Measurements from ENCODE around the gene PTAR1.

The PTAR1 gene

DNA sequence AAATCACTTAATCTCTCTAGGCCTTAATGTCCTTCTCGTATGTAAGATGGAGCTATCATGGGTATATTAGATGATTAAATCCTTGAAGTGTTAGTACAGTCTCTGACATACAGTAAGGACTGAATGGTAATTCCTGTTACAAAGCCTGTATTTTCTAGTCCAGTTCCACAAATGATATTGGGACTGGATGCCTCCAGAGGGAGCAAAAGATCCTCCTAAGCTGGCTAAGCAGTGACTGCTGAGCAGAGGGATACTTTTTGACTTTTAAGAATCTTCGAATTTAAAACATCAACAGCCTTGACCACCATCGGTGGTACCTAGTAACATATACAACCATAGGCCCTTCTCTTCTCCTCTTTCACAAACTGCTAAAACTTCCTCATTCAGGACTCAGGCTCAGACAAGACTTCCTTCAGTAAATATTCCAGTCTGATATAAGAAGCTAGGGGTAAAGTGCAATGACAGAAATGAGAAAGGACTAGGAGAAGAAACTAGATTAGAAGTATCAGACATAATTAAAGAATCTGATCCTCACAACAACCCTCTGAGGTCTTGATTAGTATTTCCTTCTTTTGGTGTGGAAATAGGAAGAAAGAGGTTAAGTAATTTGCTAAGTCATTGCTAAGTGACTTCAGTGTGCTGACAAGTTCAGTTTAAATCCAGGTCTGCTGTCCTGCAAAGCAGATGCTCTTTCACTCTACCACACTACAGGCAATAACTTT is 13.9 kb downstream of the PTAR1 start:
- no peak for DNase-seq (ENCODE audit: extremely low spot score)
- POLR2A ChIA-PET = interaction anchor here (1.2 kb wide), 1 partner anchor 14 kb away, joined by 3 read pairs; the partner anchor contains the start of gene PTAR1
- CTCF ChIA-PET = interaction anchor here (0.6 kb wide), 1 partner anchor 75 kb away, joined by 3 read pairs; no protein-coding TSS in a partner anchor
- TF ChIP-seq ZNF384 (IDR thresholded peaks at IDR 0.05) (no peak), FOXA1 (IDR thresholded peaks at IDR 0.05) (no peak), FOXK2 (IDR thresholded peaks at IDR 0.05) (no peak), BHLHE40 (IDR thresholded peaks at IDR 0.05; ENCODE audit: borderline replicate concordance) (no peak), CTBP1 (IDR thresholded peaks at IDR 0.05; ENCODE audit: borderline replicate concordance) (no peak), HDGF (IDR thresholded peaks at IDR 0.05; ENCODE audit: borderline replicate concordance) (no peak), PKNOX1 (IDR thresholded peaks at IDR 0.05) (no peak), FOXM1 (IDR thresholded peaks at IDR 0.05; ENCODE audit: borderline replicate concordance) (no peak), ARNT (IDR thresholded peaks at IDR 0.05) (no peak), TARDBP (IDR thresholded peaks at IDR 0.05) (no peak), NFRKB (IDR thresholded peaks at IDR 0.05) (no peak), ELF4 (IDR thresholded peaks at IDR 0.05) (no peak), L3MBTL2 (conservative IDR thresholded peaks at IDR 0.05) (no peak), LEF1 (IDR thresholded peaks at IDR 0.05; ENCODE audit: borderline replicate concordance) (no peak), SUZ12 (IDR thresholded peaks at IDR 0.05) (no peak), SP1 (IDR thresholded peaks at IDR 0.05) (no peak)

- no peak for TF ChIP-seq SP1 (IDR thresholded peaks at IDR 0.05)
- ChIA-PET POLR2A (no interaction called here), CTCF (no interaction called here)
- no peak for DNase-seq (ENCODE audit: extremely low spot score)
Observed at GRCh38 chr9:69744688-69745380, 15.0 kb downstream of the PTAR1 start.

DNA sequence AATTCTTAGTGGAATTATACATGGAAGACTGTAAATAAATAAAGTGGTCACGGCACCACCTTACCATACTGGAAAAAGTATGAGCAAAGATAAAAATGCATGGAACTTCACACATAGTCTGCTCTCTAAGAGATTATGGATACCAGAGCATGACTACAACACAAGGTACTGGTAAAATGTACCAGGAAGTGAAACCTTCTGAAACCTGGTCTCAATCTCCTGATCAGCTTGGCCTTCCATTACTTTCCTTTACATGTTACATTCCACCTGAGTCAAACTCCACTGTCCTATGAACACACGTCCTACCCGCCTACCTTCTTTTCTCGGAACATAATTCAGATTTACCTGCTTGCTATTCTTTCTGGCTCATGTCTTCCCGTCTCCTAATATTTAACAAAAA is 15.9 kb downstream of the PTAR1 start:
- TF ChIP-seq SUZ12 (IDR thresholded peaks at IDR 0.05) (no peak), ARNT (IDR thresholded peaks at IDR 0.05) (no peak), HDGF (IDR thresholded peaks at IDR 0.05; ENCODE audit: borderline replicate concordance) (no peak), BHLHE40 (IDR thresholded peaks at IDR 0.05; ENCODE audit: borderline replicate concordance) (no peak), FOXK2 (IDR thresholded peaks at IDR 0.05) (no peak), ZNF384 (IDR thresholded peaks at IDR 0.05) (no peak), FOXA1 (IDR thresholded peaks at IDR 0.05) (no peak), L3MBTL2 (conservative IDR thresholded peaks at IDR 0.05) (no peak), PKNOX1 (IDR thresholded peaks at IDR 0.05) (no peak), FOXM1 (IDR thresholded peaks at IDR 0.05; ENCODE audit: borderline replicate concordance) (no peak), CTBP1 (IDR thresholded peaks at IDR 0.05; ENCODE audit: borderline replicate concordance) (no peak)
- no peak for DNase-seq (ENCODE audit: extremely low spot score)
- POLR2A ChIA-PET = no interaction called here
- CTCF ChIA-PET = no interaction called here

DNA sequence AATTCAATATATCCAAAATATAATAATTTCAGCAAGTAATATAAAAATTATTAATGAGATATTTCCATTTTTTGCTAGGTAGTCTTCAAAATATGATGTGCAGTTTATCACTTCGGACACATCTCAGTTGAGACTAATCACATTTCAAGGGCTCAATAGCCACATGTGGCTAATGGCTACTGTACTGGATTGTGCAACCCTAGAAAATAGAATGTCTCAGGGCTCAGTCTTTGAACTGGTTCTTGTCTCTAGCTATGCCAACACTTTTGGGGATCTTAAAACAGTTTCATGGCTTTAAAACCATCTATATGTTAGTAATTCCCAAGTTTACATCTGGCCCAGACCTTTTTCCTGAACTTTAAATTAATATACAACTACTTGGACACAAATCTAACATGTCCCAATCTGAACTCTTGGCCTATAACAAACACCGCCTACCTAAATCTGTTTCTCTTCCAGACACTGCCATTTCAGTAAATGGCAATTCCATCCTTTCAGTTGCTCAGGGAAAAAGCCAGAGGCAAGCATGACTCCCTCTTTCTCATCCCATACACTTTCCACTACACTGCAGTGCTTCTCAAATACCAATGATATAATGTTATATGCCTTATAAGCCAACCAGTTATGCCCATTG is 18.8 kb downstream of the PTAR1 start:
- ChIA-PET CTCF (no interaction called here), POLR2A (no interaction called here)
- no peak for TF ChIP-seq FOXA1 (IDR thresholded peaks at IDR 0.05)
- TF ChIP-seq FOXK2 (IDR thresholded peaks at IDR 0.05) = no peak
- TF ChIP-seq BHLHE40 (IDR thresholded peaks at IDR 0.05; ENCODE audit: borderline replicate concordance) = no peak
- no peak for TF ChIP-seq ZNF384 (IDR thresholded peaks at IDR 0.05)
- no peak for TF ChIP-seq TARDBP (IDR thresholded peaks at IDR 0.05)
- TF ChIP-seq LEF1 (IDR thresholded peaks at IDR 0.05; ENCODE audit: borderline replicate concordance) = no peak
- TF ChIP-seq SP1 (IDR thresholded peaks at IDR 0.05) = no peak
- no peak for TF ChIP-seq HDGF (IDR thresholded peaks at IDR 0.05; ENCODE audit: borderline replicate concordance)
- no peak for TF ChIP-seq ELF4 (IDR thresholded peaks at IDR 0.05)
- TF ChIP-seq ARNT (IDR thresholded peaks at IDR 0.05) = no peak
- no peak for TF ChIP-seq SUZ12 (IDR thresholded peaks at IDR 0.05)
- no peak for TF ChIP-seq CTBP1 (IDR thresholded peaks at IDR 0.05; ENCODE audit: borderline replicate concordance)
- no peak for TF ChIP-seq NFRKB (IDR thresholded peaks at IDR 0.05)
- no peak for TF ChIP-seq PKNOX1 (IDR thresholded peaks at IDR 0.05)
- TF ChIP-seq FOXM1 (IDR thresholded peaks at IDR 0.05; ENCODE audit: borderline replicate concordance) = no peak
- TF ChIP-seq L3MBTL2 (conservative IDR thresholded peaks at IDR 0.05) = no peak
- no peak for DNase-seq (ENCODE audit: extremely low spot score)

GRCh38 chr9:69731348-69731747 is 28.5 kb downstream of the PTAR1 start:
- POLR2A ChIA-PET = no interaction called here
- no peak for DNase-seq (ENCODE audit: extremely low spot score)

More at GRCh38 chr9:69731348-69731747, 28.5 kb downstream of the PTAR1 start:
- TF ChIP-seq LEF1 (IDR thresholded peaks at IDR 0.05; ENCODE audit: borderline replicate concordance) = no peak
- no peak for TF ChIP-seq HDGF (IDR thresholded peaks at IDR 0.05; ENCODE audit: borderline replicate concordance)
- TF ChIP-seq SP1 (IDR thresholded peaks at IDR 0.05) = no peak
- TF ChIP-seq L3MBTL2 (conservative IDR thresholded peaks at IDR 0.05) = no peak
- no peak for TF ChIP-seq PKNOX1 (IDR thresholded peaks at IDR 0.05)
- TF ChIP-seq FOXM1 (IDR thresholded peaks at IDR 0.05; ENCODE audit: borderline replicate concordance) = no peak
- no peak for TF ChIP-seq ELF4 (IDR thresholded peaks at IDR 0.05)
- no peak for TF ChIP-seq SUZ12 (IDR thresholded peaks at IDR 0.05)
- CTCF ChIA-PET = interaction anchor here (0.6 kb wide), 1 partner anchor 1664 kb away, joined by 3 read pairs; no protein-coding TSS in a partner anchor
